ENCODE results near the gene TRAPPC2.

DNA sequence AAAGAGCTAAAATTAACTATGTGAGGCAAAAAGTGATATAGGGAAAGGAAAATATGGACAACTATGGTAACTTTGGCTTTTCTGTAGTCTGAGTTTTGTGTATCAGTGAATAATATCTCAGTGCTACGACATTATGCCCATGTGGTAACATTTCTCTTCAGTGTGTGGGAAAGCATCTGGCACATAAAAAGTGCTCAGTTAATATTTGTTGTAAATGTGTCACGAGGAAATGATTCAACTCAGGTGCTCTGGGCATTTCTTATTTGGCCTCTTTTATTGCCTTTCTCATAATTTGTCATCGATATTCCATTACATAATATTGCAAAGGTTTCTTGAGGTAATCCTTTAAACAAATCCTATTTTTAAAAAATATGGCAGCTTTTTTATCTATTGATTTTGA is 17.7 kb upstream of the TRAPPC2 start:
- TF ChIP-seq, protein P1, sequence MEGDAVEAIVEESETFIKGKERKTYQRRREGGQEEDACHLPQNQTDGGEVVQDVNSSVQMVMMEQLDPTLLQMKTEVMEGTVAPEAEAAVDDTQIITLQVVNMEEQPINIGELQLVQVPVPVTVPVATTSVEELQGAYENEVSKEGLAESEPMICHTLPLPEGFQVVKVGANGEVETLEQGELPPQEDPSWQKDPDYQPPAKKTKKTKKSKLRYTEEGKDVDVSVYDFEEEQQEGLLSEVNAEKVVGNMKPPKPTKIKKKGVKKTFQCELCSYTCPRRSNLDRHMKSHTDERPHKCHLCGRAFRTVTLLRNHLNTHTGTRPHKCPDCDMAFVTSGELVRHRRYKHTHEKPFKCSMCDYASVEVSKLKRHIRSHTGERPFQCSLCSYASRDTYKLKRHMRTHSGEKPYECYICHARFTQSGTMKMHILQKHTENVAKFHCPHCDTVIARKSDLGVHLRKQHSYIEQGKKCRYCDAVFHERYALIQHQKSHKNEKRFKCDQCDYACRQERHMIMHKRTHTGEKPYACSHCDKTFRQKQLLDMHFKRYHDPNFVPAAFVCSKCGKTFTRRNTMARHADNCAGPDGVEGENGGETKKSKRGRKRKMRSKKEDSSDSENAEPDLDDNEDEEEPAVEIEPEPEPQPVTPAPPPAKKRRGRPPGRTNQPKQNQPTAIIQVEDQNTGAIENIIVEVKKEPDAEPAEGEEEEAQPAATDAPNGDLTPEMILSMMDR (IDR thresholded peaks at IDR 0.05), result no peak
- no peak for TF ChIP-seq POLR2AphosphoS5 (IDR thresholded peaks at IDR 0.05)
- TF ChIP-seq POLR2A (IDR thresholded peaks at IDR 0.05), result no peak
